Measurements from ENCODE around the gene EIF2S2.

GRCh38 chr20:34055290-34055689, 56.8 kb downstream of the EIF2S2 start:
- TF ChIP-seq ISL1 (CRISPR knock-in tag; IDR thresholded peaks at IDR 0.05) (peak; percentile 8; the same call in 1 of the 2 replicates), RARB (CRISPR knock-in tag; IDR thresholded peaks at IDR 0.05) (no peak), ARNTL (CRISPR knock-in tag; IDR thresholded peaks at IDR 0.05; ENCODE audit: borderline replicate concordance, low read depth) (no peak), PATZ1 (CRISPR knock-in tag; IDR thresholded peaks at IDR 0.05; ENCODE audit: borderline replicate concordance) (no peak), CREB5 (CRISPR knock-in tag; IDR thresholded peaks at IDR 0.05; ENCODE audit: low read depth) (no peak), OSR1 (CRISPR knock-in tag; IDR thresholded peaks at IDR 0.05) (no peak), ZFP30 (CRISPR knock-in tag; IDR thresholded peaks at IDR 0.05) (no peak)

All from SK-N-SH treated with all-trans-retinoic acid at 6 μM for 48 hours (cell line).